Activated naive CD8-positive, alpha-beta T cell treated with anti-CD3 and anti-CD28 coated beads, Interleukin-2, amount 10 ng/mL, durations not matched to agents 7 days and 5 days (primary cell): ENCODE data around the gene AFG3L2. TPM values are rescaled to one million over a fixed set of nuclear protein-coding genes. Genes with fewer than 3 reads are reported as not detected.

Experiments used
- ATAC-seq: fragments of 150-1000 bp; cut with Tn5 transposase; one replicate; pipeline ENCODE4 v1.10.0; 2021; ENCODE audit warnings: low read depth, moderate library complexity
- POLR2A ChIA-PET: fragments of 350-600 bp; sonication (Branson Sonifier 250); formaldehyde crosslinking; loops from one replicate; lab custom pipeline; 2021; ENCODE audit warnings: antibody characterized with exemption; lab: Charles Lee
- DNase-seq: peaks from one replicate; pipeline ENCODE4 v3.0.0; 2021
- H3K27ac Mint-ChIP-seq: one replicate; pipeline ENCODE4 v1.8.0; 2022; ENCODE audit warnings: mild to moderate bottlenecking, mixed read lengths
- H3K27me3 Mint-ChIP-seq: one replicate; pipeline ENCODE4 v1.8.0; 2022; ENCODE audit warnings: mild to moderate bottlenecking, moderate library complexity, mixed read lengths
- H3K36me3 Mint-ChIP-seq: one replicate; pipeline ENCODE4 v1.8.0; 2021; ENCODE audit warnings: mild to moderate bottlenecking, mixed read lengths
- H3K4me1 Mint-ChIP-seq: one replicate; pipeline ENCODE4 v1.8.0; 2021; ENCODE audit warnings: mixed read lengths
- H3K4me3 Mint-ChIP-seq: one replicate; pipeline ENCODE4 v1.8.0; 2022; ENCODE audit warnings: mild to moderate bottlenecking, moderate library complexity, mixed read lengths
- H3K9me3 Mint-ChIP-seq: one replicate; pipeline ENCODE4 v1.8.0; 2021; ENCODE audit warnings: mixed read lengths
- total RNA-seq, 2 experiments: library from RNA; stranded (reverse); gene quantifications; one replicate each; pipeline ENCODE4 v1.2.3, GENCODE V29; 2021

The AFG3L2 gene
- total RNA-seq, 2 experiments from 2014 or later, result 38.3 to 40.3 TPM

- no peak for ATAC-seq
- Mint-ChIP-seq H3K27me3 (no peaks in the 10 kb centered on the region), H3K36me3 (peaks cover 21% of the 10 kb centered on the region), H3K4me3 (no peak overlapping the region), H3K9me3 (no peaks in the 10 kb centered on the region), H3K27ac (no peak overlapping the region), H3K4me1 (peaks cover 31% of the 10 kb centered on the region)
- no peak for DNase-seq
- POLR2A ChIA-PET, result no interaction called here
Observed at GRCh38 chr18:12369211-12369610, 7.8 kb downstream of the AFG3L2 start.

- peaks cover 17% of the 10 kb centered on the region for H3K36me3 Mint-ChIP-seq
- no peak overlapping the region for H3K27ac Mint-ChIP-seq
- no peak overlapping the region for H3K4me3 Mint-ChIP-seq
- DNase-seq (no peak), ATAC-seq (no peak)
- H3K27me3 Mint-ChIP-seq, result no peaks in the 10 kb centered on the region
- no peaks in the 10 kb centered on the region for H3K9me3 Mint-ChIP-seq
- H3K4me1 Mint-ChIP-seq, result peaks cover 16% of the 10 kb centered on the region
- POLR2A ChIA-PET, result no interaction called here
Observed at GRCh38 chr18:12366784-12367183, 10.2 kb downstream of the AFG3L2 start.

- Mint-ChIP-seq H3K4me1 (peaks cover 12% of the 10 kb centered on the region), H3K27me3 (no peaks in the 10 kb centered on the region), H3K27ac (no peak overlapping the region), H3K4me3 (no peak overlapping the region), H3K9me3 (no peaks in the 10 kb centered on the region), H3K36me3 (peaks cover 20% of the 10 kb centered on the region)
- no peak for DNase-seq
- POLR2A ChIA-PET, result interaction anchor here (0.6 kb wide), 1 partner anchor 337 kb away, joined by 3 read pairs; no protein-coding TSS in a partner anchor
- no peak for ATAC-seq
Observed at GRCh38 chr18:12366379-12366778, 10.6 kb downstream of the AFG3L2 start.

GRCh38 chr18:12362473-12363174 is 14.4 kb downstream of the AFG3L2 start:
- ATAC-seq (no peak), DNase-seq (no peak)
- no peak overlapping the region for H3K27ac Mint-ChIP-seq
- no peak overlapping the region for H3K4me3 Mint-ChIP-seq
- peaks cover 30% of the 10 kb centered on the region for H3K36me3 Mint-ChIP-seq
- H3K4me1 Mint-ChIP-seq, result peaks cover 8% of the 10 kb centered on the region
- H3K9me3 Mint-ChIP-seq, result no peaks in the 10 kb centered on the region
- no peaks in the 10 kb centered on the region for H3K27me3 Mint-ChIP-seq
- POLR2A ChIA-PET, result interaction anchor here (1.3 kb wide), 1 partner anchor 15 kb away, joined by 4 read pairs; the partner anchor contains the start of gene AFG3L2

GRCh38 chr18:12361770-12362378 is 15.2 kb downstream of the AFG3L2 start:
- ATAC-seq, result no peak
- no peak overlapping the region for H3K4me3 Mint-ChIP-seq
- H3K4me1 Mint-ChIP-seq, result peaks cover 5% of the 10 kb centered on the region
- no peaks in the 10 kb centered on the region for H3K9me3 Mint-ChIP-seq
- H3K27ac Mint-ChIP-seq, result no peak overlapping the region
- DNase-seq, result no peak
- H3K27me3 Mint-ChIP-seq, result no peaks in the 10 kb centered on the region
- peaks cover 26% of the 10 kb centered on the region for H3K36me3 Mint-ChIP-seq
- POLR2A ChIA-PET, result no interaction called here

- DNase-seq, result no peak
- POLR2A ChIA-PET, result no interaction called here
- no peak for ATAC-seq
- peaks cover 25% of the 10 kb centered on the region for H3K36me3 Mint-ChIP-seq
- H3K27ac Mint-ChIP-seq, result no peak overlapping the region
- H3K4me1 Mint-ChIP-seq, result peaks cover 2% of the 10 kb centered on the region
- H3K9me3 Mint-ChIP-seq, result no peaks in the 10 kb centered on the region
- H3K4me3 Mint-ChIP-seq, result no peak overlapping the region
- H3K27me3 Mint-ChIP-seq, result no peaks in the 10 kb centered on the region
Observed at GRCh38 chr18:12359515-12359927, 17.5 kb downstream of the AFG3L2 start.

GRCh38 chr18:12352188-12352587 is 24.8 kb downstream of the AFG3L2 start:
- Mint-ChIP-seq H3K27ac (no peak overlapping the region), H3K9me3 (no peaks in the 10 kb centered on the region), H3K4me1 (peaks cover 2% of the 10 kb centered on the region), H3K27me3 (no peaks in the 10 kb centered on the region), H3K4me3 (no peak overlapping the region), H3K36me3 (peaks cover 25% of the 10 kb centered on the region)
- no peak for ATAC-seq
- POLR2A ChIA-PET, result no interaction called here
- DNase-seq, result no peak

- POLR2A ChIA-PET, result no interaction called here
- DNase-seq, result no peak
Observed at GRCh38 chr18:12347895-12348294, 29.1 kb downstream of the AFG3L2 start.

GRCh38 chr18:12346240-12346565 is 30.8 kb downstream of the AFG3L2 start:
- Mint-ChIP-seq H3K36me3 (peaks cover 28% of the 10 kb centered on the region), H3K4me3 (no peak overlapping the region), H3K9me3 (no peaks in the 10 kb centered on the region), H3K27me3 (no peaks in the 10 kb centered on the region), H3K27ac (no peak overlapping the region), H3K4me1 (peaks cover 2% of the 10 kb centered on the region)
- POLR2A ChIA-PET, result no interaction called here
- DNase-seq (no peak), ATAC-seq (no peak)

More at GRCh38 chr18:12347895-12348294, 29.1 kb downstream of the AFG3L2 start:
- Mint-ChIP-seq H3K4me3 (no peak overlapping the region), H3K36me3 (peaks cover 29% of the 10 kb centered on the region), H3K9me3 (no peaks in the 10 kb centered on the region), H3K4me1 (peaks cover 2% of the 10 kb centered on the region), H3K27ac (no peak overlapping the region), H3K27me3 (no peaks in the 10 kb centered on the region)
- no peak for ATAC-seq

GRCh38 chr18:12345491-12346239 is 31.4 kb downstream of the AFG3L2 start:
- Mint-ChIP-seq H3K9me3 (no peaks in the 10 kb centered on the region), H3K27me3 (no peaks in the 10 kb centered on the region), H3K4me3 (no peak overlapping the region), H3K36me3 (peaks cover 25% of the 10 kb centered on the region), H3K27ac (no peak overlapping the region), H3K4me1 (peaks cover 2% of the 10 kb centered on the region)
- no peak for ATAC-seq
- DNase-seq, result no peak
- POLR2A ChIA-PET, result no interaction called here

GRCh38 chr18:12342661-12343060 is 34.4 kb downstream of the AFG3L2 start:
- Mint-ChIP-seq H3K4me3 (no peak overlapping the region), H3K27ac (no peak overlapping the region), H3K36me3 (peaks cover 19% of the 10 kb centered on the region), H3K4me1 (peaks cover 2% of the 10 kb centered on the region), H3K27me3 (no peaks in the 10 kb centered on the region), H3K9me3 (no peaks in the 10 kb centered on the region)
- POLR2A ChIA-PET, result no interaction called here
- DNase-seq (no peak), ATAC-seq (no peak)

- ATAC-seq (no peak), DNase-seq (no peak)
- Mint-ChIP-seq H3K27me3 (no peaks in the 10 kb centered on the region), H3K9me3 (no peaks in the 10 kb centered on the region), H3K4me3 (no peak overlapping the region), H3K27ac (no peak overlapping the region), H3K4me1 (peaks cover under 1% of the 10 kb centered on the region), H3K36me3 (peaks cover 12% of the 10 kb centered on the region)
- POLR2A ChIA-PET, result no interaction called here
Observed at GRCh38 chr18:12340945-12341660, 35.9 kb downstream of the AFG3L2 start.

GRCh38 chr18:12338382-12338781 is 38.6 kb downstream of the AFG3L2 start:
- DNase-seq (no peak), ATAC-seq (no peak)
- Mint-ChIP-seq H3K27ac (no peak overlapping the region), H3K4me3 (no peak overlapping the region), H3K36me3 (peaks cover 17% of the 10 kb centered on the region), H3K27me3 (no peaks in the 10 kb centered on the region), H3K9me3 (no peaks in the 10 kb centered on the region), H3K4me1 (no peaks in the 10 kb centered on the region)
- POLR2A ChIA-PET, result no interaction called here
